H1 (cell line): ENCODE results near the gene SYT15. TPM values are rescaled to one million over a fixed set of nuclear protein-coding genes. Genes with fewer than 3 reads are reported as not detected.

Source experiments
- BACH1 ChIP-seq: IDR thresholded peaks from 2 replicates; pipeline ENCODE4 v1.6.1; 2012; ENCODE audit warnings: low read length, improper control_type of control experiment
- RFX5 ChIP-seq: IDR thresholded peaks from 2 replicates; pipeline ENCODE4 v1.6.1; 2011; ENCODE audit warnings: low read depth, low read length, improper control_type of control experiment, borderline replicate concordance
- SIN3A ChIP-seq, 2 experiments: IDR thresholded peaks in 1 of 2; conservative IDR thresholded peaks in 1 of 2; 2 replicates each; pipeline ENCODE4 v1.6.1; 2011 to 2012; ENCODE audit warnings: low read length in 2 of 2, improper control_type of control experiment in 1 of 2, low read depth in 1 of 2, mild to moderate bottlenecking in 1 of 2
- polyA plus RNA-seq, 7 experiments: library from polyadenylated mRNA; depleted of rRNA in 3 of 7; stranded (reverse) in 5 of 7; unstranded in 2 of 7; fragments of >200 nt in 5 of 7; fragments of 200-250 nt in 2 of 7; gene quantifications; 1 replicate in 5 of 7; 2 replicates in 1 of 7; 4 replicates in 1 of 7; pipeline versions ENCODE4 v1.2.1 to v1.2.3, GENCODE V29; 2011 to 2013; ENCODE audit warnings: missing spikeins in 2 of 7, mixed read lengths in 2 of 7
- total RNA-seq: library from RNA; stranded (reverse); fragmentation: NEBNext Ultra II Directional; extraction: Animal tissue kit (Norgen Biotek cat#: 25700); gene quantifications from 2 replicates; pipeline ENCODE4 v1.2.1, GENCODE V29; 2021
- TF ChIP-seq, protein P1 (sequence below): IDR thresholded peaks from 2 replicates; pipeline ENCODE4 v1.6.1; 2012; ENCODE audit warnings: inconsistent platforms

The SYT15 gene
- total and polyA plus RNA-seq, 2 of the 8 experiments (the other 6 are each of a cell fraction or from before 2014, with no cell fraction given) = 0.39 to 0.61 TPM

- TF ChIP-seq SIN3A (conservative IDR thresholded peaks at IDR 0.05 in 1 of 2, IDR thresholded peaks at IDR 0.05 in 1 of 2; ENCODE audit: low read depth in 1 of 2, low read length in 2 of 2) = no peak
- no peak for TF ChIP-seq BACH1
- TF ChIP-seq, protein P1, sequence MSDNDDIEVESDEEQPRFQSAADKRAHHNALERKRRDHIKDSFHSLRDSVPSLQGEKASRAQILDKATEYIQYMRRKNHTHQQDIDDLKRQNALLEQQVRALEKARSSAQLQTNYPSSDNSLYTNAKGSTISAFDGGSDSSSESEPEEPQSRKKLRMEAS = no peak
- no peak for TF ChIP-seq RFX5
These were observed 20.9 kb upstream of the SYT15 start (continued) for GRCh38 chr10:46558122-46558391.
